NOMO-1 treated with DMSO at 0.1 percent for 48 hours (cell line): ENCODE measurements around the gene DENND2D.
"Not testable (repeated sequence)": the region's sequence is repeated elsewhere in the genome, so short reads cannot be mapped to it uniquely, and the experiment has no call there.

Source experiments
- DNase-seq: peaks from one replicate; lab custom pipeline; 2025; ENCODE audit not compliant: unreplicated experiment; lab: John Stamatoyannopoulos, UW

The DENND2D gene

DNA sequence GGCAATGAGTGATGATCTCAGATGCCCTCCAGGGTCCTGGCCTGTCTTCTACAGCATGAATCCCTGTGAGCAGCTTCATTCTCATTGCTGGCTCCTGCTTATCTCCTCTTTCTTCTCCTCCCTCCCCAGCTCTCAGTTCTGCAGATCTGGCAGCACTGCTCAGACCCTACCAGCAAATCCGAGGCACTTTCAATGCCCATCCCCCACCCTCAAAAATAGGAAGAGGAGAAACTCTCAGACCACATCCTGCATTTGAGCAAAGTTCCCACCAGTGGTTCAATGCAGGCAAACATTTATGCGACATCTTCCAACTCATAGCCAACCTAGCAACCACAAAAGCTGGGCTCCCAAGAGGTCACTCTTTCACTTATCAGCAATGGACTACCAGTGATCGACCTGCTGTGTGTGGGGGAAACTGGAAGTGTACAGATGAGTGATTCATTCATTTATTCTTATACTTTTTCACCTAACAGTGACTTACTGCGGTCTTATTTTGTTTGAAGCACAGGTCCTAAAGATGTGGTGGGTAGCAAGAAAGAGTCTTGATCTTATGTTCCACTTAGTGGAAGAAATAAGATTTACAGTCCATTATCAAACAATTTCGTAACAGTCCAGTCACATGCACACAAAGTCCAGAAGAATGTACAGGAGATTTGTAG is 21.3 kb upstream of the DENND2D start:
- DNase-seq = peak; percentile 85

DNA sequence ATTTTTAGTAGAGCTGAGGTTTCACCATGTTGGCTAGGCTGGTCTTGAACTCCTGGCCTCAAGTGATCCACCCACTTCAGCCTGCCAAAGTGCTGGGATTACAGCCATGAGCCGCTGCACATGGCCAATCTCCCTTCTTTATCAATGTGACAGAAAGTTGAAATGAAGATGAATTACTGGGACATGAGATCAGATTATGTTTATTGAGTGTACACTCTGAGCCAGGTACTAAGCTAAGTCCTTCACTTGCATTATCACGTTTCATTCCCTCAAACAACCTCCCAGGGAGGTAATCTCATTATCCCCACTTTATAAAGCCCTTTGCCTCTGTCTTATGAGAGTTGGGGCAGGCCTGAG is 20.8 kb upstream of the DENND2D start:
- DNase-seq = no peak

DNA sequence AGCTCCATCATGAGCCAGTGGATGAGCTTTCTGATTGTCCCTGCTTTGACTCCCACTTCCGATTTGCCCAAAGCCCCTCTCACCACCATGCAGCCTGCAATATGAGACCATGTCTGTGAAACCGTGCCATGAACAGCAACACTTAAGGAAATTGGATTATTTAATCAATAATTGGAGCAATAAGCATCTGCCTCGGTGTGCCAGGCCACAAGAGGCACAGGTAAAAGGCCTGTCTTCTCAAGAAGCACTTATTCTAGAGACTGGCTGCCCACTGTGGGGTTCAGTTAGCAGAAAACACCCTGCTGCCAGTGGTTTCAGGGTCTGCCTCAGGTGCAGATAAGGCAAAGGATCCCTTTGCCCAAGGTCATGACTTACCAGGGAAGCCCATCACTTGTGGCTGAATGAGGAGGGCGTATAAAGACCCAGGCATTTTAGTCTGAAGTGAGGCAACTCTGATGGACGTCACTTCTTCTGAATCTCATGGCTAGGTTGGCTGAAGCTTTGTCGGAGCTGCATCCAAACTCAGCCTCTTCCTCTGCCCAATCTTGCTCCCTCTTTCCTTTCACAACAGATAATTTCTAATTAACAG is 19.9 kb upstream of the DENND2D start:
- no peak for DNase-seq

DNA sequence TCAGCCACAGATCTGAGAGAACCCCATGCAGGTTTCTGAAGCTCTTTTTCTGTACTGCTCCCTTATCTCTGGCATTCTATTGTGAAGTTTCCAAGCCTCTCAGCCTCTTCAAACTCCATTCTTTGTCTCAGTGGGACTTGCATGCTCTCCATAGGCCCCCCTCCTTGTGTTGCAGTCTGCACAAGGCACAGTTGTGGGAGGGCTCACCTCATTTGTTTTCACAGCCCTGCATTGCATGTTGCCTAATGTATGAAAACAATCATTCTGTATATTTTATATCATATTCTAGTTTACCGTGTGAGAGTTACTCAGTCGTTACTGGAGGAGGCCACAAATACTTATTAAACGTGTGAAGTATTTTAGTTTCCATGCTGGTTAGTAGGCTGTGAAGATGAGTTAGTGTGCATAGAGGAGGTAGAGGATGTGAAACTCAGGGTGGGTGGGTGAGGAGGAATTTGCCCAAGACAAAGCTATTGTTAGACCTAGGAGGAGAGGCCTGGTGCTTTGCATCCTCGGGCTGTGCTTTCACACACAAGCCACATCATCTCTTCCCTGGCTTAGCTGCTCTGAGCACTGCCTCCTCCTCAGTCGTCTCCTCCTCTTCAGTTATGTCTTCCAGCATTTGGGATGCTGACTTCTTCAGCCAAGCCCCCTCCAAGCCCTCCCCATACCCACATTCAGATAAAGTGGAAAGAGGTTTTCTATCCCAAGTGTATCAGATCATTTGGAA is 19.3 kb upstream of the DENND2D start:
- peak; percentile 91 for DNase-seq

DNA sequence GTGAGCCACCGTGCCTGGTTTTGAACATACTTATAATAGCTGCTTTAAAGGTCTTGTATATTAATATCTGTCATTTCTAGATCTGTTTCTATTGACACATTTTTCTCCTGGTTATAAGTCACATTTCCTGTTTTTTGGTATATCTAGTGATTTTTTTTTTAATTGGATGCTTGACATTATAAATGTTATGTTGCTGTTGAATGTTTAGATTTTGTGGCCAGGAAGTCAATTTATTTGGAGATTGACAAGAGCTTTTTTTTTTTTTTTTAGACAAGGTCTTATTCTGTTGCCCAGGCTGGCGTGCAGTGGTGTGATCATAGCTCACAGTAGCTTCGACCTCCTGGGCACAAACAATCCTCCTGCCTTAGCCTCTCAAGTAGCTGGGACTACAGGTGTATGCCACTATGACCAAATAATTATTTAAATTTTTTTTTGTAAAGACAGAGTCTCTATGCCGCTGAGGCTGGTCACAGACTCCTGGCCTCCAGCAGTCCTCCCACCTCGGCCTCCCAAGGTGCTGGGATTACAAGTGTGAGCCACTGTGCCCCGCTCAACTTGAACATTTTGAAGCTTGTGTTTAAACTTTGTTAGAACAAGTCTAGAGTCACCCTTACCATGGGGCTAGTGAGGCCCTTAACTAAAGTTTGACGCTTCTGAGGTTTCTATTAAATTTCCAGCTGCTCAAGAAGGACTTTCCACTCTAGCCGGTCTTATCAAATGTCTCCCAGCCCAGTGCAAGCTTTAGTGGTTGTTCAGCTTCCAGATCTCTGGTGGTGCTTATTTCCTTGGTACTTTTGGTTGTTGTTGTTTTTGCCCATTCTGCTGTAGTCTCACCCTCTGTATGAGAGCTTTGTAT is 18.5 kb upstream of the DENND2D start:
- DNase-seq = no peak

DNA sequence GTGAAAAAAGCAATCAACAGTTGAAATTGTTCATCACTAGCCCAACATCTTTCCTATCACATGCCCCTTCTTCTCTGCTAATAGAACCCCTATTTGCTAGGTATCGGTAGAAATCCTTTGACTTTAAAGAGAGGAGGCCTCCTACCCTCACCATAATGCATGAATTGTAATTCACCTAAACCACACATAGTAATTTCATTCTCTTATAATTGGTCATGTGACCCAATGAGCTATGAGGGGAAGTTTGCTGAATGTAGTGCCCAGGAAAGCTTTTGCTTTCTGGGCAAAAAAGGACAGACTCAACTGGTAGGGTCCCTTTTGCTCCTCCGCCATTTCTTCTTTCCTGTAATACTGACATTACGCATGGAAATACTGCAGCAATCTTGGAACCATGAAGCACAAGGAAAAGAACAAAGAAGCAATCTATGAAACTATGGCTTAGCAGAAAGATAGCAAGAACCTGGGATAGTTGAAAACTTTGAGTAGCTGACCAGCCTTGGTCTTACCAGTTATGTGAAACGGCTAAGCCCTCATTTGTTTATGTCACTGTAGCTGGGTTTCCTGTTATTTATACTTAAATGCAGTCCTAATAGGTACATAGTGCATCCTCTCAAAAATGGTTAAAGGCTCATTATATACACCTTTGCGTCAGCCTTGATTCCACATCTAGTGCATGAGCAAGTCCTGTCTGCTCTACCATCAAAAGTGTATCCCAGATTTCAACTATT is 16.9 kb upstream of the DENND2D start:
- no peak for DNase-seq

DNA sequence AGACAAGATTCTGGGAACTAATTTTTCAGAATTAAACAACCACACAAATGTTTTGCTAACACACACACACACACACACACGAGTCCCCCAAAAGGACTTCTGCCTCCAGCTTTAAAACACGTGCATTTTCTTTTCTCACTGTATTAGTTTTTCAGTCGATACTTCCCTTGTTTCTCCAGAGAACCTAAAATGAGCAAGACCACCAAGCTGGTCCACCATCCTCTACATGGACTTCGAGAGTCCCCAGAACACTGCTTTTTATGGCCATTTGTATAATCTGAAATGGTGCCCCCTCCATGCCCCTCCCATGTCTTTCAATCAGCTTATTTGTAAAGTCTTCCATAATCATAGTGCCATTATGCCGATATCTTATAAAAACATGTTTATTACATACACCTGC is 16.3 kb upstream of the DENND2D start:
- DNase-seq = no peak

DNA sequence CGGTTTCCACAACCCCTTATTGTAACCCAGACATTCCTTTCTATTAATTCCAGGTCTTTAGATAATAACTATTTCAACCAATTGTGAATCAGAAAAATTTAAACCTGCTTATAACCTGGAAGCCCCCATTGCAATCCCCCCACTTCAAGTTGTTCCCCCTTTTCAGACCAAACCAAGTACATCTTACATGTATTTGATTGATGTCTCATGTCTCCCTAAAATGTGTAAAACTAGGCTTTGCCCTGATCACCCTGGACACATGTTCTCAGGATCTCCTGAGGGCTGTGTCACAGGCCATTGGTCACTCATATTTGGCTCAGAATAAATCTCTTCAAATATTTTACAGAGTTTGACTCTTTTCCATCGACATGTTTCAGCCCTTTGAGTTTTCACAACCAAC is 14.8 kb upstream of the DENND2D start:
- DNase-seq = not testable (repeated sequence)

DNA sequence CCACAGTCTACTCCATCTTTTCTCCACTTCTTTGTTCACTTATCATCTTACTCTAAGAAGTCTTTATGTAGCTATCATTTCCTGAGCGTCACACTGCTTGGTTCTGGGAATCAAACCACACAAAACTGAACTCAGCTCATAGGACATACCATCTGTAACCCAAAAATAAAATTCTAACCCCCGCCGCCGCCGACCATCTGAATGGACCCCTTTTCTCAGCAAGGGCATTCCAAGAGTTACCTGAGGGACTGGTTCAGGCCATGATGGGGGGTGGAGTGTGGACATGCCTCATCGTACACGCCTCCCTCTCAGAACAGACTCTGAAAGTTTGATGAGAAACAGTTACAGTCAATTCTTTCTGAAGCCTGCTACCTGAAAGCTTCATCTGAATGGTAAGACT is 14.4 kb upstream of the DENND2D start:
- DNase-seq = no peak

DNA sequence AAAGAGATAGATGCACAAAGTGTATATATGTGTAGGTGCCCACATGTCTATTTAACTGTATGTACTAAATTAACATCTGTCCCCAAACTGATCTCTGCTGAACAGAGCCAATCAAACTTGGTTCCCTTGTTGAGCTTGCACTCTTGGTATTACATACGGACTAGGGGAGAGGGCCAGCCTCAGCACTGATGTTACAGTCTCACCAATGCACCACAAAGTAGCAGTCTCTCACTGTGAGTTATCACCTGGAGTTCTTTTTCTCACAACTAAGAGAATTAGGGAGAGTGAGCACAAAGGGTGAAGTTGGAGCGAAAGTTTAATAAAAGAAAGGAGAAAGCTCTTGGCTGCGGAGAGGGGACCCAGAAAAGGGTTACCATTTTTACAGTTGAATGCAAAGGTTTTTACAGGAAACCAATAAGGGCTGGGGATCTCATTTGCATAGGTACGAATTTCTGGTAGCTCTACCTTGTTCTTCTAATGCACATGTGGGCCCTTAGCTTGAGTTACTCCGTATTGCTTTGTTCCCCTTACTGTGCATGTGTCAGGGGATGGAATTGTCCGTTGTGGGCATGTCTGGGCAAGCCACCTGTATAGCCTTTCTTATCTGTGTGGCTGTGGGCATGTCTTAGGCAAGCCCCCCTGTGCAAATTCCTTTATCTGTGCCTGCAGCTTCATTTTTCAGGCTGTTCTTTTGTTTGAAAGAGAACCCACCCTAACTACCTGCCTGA is 13.8 kb upstream of the DENND2D start:
- DNase-seq = peak; percentile 48

DNA sequence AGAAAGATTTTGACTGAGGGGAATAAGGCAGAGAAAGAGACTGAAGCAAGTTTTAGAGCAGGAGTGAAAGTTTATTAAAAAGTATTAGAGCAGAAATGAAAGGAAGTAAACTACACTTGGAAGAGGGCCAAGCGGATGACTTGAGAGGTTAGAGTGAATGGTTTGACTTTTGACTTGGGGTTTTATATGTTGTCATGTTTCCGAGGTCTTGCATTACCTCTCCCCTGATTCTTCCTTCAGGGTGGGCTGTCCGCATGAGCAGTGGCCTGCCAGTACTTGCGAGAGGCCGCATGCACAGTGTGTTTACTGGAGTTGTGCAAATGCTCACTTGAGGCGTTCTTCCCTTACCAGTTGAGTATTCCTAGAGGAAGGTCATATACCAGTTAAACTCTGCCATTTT is 13.0 kb upstream of the DENND2D start:
- DNase-seq = peak; percentile 27

DNA sequence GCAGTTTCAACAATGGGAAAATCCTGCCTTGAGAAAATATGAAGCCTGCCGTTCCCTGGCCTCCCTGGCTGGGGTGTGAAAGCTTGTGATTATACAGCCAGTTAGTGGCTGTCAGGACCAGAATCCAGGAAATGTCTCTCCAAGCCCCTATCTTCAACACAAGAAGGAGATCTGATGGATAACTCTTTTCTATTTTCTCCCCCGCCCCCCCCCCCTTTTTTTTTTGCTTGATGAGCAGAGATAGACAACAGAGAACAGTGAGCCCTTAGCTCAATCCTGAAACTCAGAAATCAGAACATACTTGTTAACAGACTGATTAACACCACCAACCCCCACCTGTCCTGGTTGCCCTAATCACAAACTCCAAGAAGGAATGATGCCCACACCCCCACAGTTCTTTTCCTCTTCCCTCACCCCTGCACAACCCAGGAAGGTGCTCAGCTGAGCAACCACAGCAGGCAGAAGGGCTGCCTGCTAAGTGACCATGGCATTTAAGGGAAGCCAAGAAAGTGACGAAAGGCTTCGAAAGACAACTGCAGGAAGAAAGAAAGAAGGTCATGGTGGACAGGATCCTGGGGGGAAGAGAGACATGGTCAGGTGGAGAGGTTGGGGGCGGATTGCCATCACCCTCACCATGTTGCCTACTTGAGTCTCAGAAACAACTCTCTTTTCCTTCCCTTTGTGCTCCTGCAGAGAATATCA is 12.3 kb upstream of the DENND2D start:
- DNase-seq = no peak

DNA sequence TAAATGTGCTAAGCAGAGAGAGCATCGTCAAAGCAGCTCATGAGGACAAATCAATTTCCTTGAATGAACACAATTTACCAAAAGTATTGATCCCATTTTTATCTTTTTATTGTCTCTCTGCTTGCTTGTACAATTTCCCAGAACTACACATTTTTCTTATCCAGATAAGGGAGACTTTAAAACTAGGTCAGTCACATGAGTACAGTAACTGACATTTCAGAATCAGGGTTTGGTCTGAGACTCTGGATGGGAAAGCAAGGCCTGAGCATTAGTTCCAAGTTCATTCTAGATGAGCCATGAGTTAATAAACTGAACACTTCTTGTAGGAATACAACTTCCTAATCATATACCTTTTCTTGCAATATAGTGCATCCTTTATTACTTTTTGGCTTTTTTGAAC is 11.5 kb upstream of the DENND2D start:
- no peak for DNase-seq

DNA sequence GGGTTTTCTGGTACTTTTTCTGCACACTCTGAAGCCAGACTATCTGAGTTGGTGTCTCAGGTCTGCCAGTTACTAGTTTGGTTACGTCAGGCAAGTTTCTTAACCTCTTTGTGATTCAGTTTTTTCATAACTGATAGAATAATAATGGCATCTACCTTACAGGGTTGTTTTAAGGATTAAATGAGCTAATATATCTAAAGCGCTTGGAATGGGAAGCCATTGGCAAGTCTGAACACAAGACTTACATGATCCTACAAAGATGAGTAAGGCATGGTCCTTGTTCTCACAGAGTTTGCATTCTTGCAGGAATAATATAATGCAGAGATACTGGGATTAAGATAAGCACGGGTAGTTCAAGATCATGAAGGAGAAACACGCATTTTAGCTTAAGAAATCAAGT is 9.2 kb upstream of the DENND2D start:
- DNase-seq = no peak

DNA sequence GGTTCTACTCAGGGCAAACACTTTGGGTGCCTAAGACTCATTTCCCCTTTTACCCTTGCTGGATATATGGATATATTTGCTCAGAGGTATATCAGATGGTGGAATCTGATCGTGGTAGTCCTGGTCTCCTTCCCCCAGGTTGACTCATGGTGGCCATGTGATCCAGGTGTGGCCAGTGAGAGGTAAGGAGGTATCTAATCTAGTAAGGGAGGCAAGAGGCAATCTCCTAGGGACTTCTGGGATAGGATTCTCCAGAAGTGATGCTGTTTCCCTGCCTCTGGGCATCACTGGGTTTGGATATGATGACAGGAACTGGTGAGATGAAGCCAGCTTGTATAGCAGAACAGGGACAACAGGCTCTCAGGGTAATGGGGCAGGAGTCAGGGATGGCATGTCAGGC is 8.5 kb upstream of the DENND2D start:
- DNase-seq = no peak

DNA sequence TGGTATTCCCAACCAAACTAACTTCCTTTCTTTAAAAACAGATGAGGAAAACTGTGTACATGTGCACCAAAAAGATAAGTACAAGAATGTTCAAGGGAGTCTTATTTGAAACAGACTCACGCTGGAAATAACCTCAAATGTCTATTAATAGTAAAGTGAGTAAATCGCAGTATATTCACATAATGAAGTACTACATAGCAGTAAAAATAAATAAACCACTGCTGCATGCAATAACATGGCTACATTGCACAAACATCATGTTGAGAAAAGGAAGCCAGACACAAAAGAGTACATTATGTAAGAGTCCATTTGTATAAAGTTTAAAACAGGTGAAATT is 5.2 kb upstream of the DENND2D start:
- DNase-seq = peak; percentile 83

DNA sequence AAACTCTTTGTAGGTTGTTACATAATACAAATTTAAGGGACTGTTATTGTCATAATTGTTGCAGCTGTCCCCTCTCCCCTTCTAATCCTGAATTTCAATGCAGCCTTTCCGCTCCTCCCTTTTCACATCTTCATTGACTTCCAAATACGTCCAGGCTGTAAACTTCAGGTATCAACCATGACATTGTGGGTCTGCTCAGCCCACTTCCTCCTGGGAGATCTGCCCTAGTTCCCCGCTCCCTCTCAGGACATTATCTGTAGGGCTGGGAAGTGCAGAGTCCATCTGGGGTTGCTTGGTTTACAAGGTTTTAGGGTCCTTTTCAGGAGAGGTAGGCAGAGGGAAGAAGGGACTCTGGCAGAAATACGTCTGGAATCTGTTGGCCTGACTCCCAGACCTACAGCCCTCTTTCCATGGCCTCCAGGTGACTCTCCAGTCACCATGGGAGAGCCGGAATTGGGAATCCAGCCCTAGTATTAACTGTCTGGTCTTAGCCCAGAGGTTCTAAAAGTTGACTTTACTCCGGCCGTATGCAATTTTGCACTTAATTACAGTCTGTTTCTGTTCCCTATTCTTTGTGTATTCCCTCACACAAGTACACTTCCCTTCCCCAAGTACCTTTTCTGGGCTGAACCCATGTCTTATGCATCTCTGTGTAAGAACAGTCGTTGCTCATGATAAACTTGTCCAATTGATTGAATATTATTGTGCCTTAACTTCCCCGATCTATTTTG is 4.7 kb upstream of the DENND2D start:
- peak; percentile 82 for DNase-seq

DNA sequence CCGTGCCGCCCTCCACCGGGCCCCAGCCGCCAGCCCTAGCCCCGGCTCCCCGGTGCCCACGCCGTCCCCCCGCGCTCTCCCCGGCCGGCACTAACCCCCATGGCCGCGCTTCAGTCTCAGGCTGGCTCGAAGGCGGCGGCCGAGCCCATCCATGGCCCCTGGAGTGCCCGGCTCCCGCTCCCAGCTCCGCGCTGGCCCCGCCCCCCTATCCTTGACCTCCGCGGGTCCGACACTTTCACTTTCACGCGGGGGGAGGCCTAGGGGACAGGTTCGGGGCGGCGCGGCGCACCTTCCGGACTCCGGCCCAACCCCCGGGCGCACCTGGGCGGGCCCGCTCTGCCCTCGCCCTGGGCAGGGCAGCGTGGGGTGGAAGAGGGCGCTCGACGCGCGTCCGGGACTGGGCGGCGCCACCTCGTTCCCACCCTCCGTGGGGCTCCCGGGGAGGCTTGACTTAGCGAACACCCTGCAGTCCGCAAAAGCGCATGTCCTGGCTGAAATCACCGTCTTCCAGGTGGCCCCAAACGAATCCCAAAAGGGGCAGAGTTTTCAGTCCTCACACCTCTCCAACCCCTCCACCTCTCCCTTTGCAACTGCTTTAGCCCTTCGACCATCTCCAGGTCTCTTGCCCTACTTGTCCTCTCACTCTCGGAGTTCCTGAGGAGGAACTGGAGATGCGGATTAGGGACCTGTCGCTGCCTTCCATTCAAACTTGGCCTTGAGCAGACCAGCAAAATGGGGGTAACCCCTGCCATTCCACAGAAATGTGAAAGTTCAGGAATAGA is 3.9 kb upstream of the DENND2D start:
- peak; percentile 56 for DNase-seq
